WTC11 (cell line): Measurements from ENCODE around the gene PUM1. TPM values are rescaled to one million over a fixed set of nuclear protein-coding genes. Genes with fewer than 3 reads are reported as not detected.

Experiments used
- ATAC-seq: fragments of 200-7000 bp; cut with Tn5 transposase; 2 replicates; pipeline ENCODE4 v1.10.0; 2021; ENCODE audit warnings: mild to moderate bottlenecking, moderate library complexity
- CTCF ChIA-PET: fragments of 300-600 bp; sonication (Branson Sonifier 250); formaldehyde crosslinking; loops from one replicate; lab custom pipeline; 2021; ENCODE audit warnings: antibody characterized with exemption; lab: Charles Lee
- POLR2A ChIA-PET: fragments of 350-600 bp; sonication (Branson Sonifier 250); formaldehyde crosslinking; loops from one replicate; lab custom pipeline; 2021; ENCODE audit warnings: antibody characterized with exemption; lab: Charles Lee
- DNase-seq: peaks from one replicate; pipeline ENCODE4 v3.0.0; 2021; ENCODE audit warnings: low spot score
- H3K27ac Mint-ChIP-seq: 2 replicates; pipeline ENCODE4 v1.8.0; 2021; ENCODE audit warnings: mixed read lengths
- H3K27me3 Mint-ChIP-seq: 2 replicates; pipeline ENCODE4 v1.8.0; 2021; ENCODE audit warnings: low read depth, mild to moderate bottlenecking, moderate library complexity, mixed read lengths
- H3K36me3 Mint-ChIP-seq: 2 replicates; pipeline ENCODE4 v1.8.0; 2021; ENCODE audit warnings: mixed read lengths
- H3K4me1 Mint-ChIP-seq: 2 replicates; pipeline ENCODE4 v1.8.0; 2022; ENCODE audit warnings: mixed read lengths
- H3K4me3 Mint-ChIP-seq: 2 replicates; pipeline ENCODE4 v1.8.0; 2021; ENCODE audit warnings: mild to moderate bottlenecking, moderate library complexity, mixed read lengths
- H3K9me3 Mint-ChIP-seq: 2 replicates; pipeline ENCODE4 v1.8.0; 2021; ENCODE audit warnings: mixed read lengths
- AR ChIP-seq: fragments of 250-450 bp; sonication (Bioruptor Pico); IDR thresholded peaks from 2 replicates; pipeline ENCODE4 v1.9.0; 2021; ENCODE audit warnings: mild to moderate bottlenecking
- CBFB ChIP-seq: sonication (generic); formaldehyde crosslinking; IDR thresholded peaks from 2 replicates; pipeline ENCODE4 v1.8.1; 2022; ENCODE audit warnings: mild to moderate bottlenecking, low read depth, missing genetic modification reagents
- EMX1 ChIP-seq: fragments of 250-450 bp; sonication (Bioruptor Pico); IDR thresholded peaks from 2 replicates; pipeline ENCODE4 v1.8.0; 2021; ENCODE audit warnings: mild to moderate bottlenecking
- FOXP1 ChIP-seq: sonication (generic); formaldehyde crosslinking; IDR thresholded peaks from 2 replicates; pipeline ENCODE4 v1.8.0; 2022; ENCODE audit warnings: missing genetic modification reagents, mild to moderate bottlenecking, moderate library complexity, borderline replicate concordance
- GRHL2 ChIP-seq: fragments of 250-450 bp; sonication (Bioruptor Pico); IDR thresholded peaks from 2 replicates; pipeline ENCODE4 v1.8.0; 2022; ENCODE audit warnings: mild to moderate bottlenecking, moderate library complexity; ENCODE audit not compliant: insufficient replicate concordance, severe bottlenecking
- HMGA2 ChIP-seq: fragments of 250-450 bp; sonication (Bioruptor Pico); IDR thresholded peaks from 2 replicates; pipeline ENCODE4 v1.4.0; 2021; ENCODE audit warnings: mild to moderate bottlenecking, moderate library complexity
- JUN ChIP-seq: sonication (generic); formaldehyde crosslinking; IDR thresholded peaks from 2 replicates; pipeline ENCODE4 v1.8.0; 2023; ENCODE audit warnings: mild to moderate bottlenecking, missing genetic modification reagents
- NFE2L1 ChIP-seq: sonication (generic); formaldehyde crosslinking; IDR thresholded peaks from 2 replicates; pipeline ENCODE4 v1.8.1; 2023; ENCODE audit warnings: missing genetic modification reagents
- ZNF138 ChIP-seq: sonication (generic); formaldehyde crosslinking; conservative IDR thresholded peaks from 2 replicates; pipeline ENCODE4 v1.8.1; 2022; ENCODE audit warnings: mild to moderate bottlenecking, moderate library complexity, missing genetic modification reagents
- ZNF263 ChIP-seq: sonication (generic); formaldehyde crosslinking; IDR thresholded peaks from 2 replicates; pipeline ENCODE4 v1.8.1; 2022; ENCODE audit warnings: low read depth, mild to moderate bottlenecking, moderate library complexity, missing genetic modification reagents
- total RNA-seq: library from RNA; stranded (reverse); gene quantifications from 3 replicates; pipeline ENCODE4 v1.2.3, GENCODE V29; 2021
- TF ChIP-seq, protein P1 (sequence below): sonication (generic); formaldehyde crosslinking; IDR thresholded peaks from 2 replicates; pipeline ENCODE4 v1.8.0; 2023; ENCODE audit warnings: mild to moderate bottlenecking, missing genetic modification reagents
- TF ChIP-seq, protein P2 (sequence below): sonication (generic); formaldehyde crosslinking; IDR thresholded peaks from 2 replicates; pipeline ENCODE4 v1.8.0; 2023; ENCODE audit warnings: missing genetic modification reagents
- TF ChIP-seq, protein P3 (sequence below): sonication (generic); formaldehyde crosslinking; IDR thresholded peaks from 2 replicates; pipeline ENCODE4 v1.8.1; 2023; ENCODE audit warnings: mild to moderate bottlenecking, missing genetic modification reagents, borderline replicate concordance

PUM1 gene
- total RNA-seq, 1 experiment from 2014 or later, result 147 TPM

- ATAC-seq, result no peak
- TF ChIP-seq ZNF263 (CRISPR knock-in tag), result no peak
- Mint-ChIP-seq H3K4me3 (no peak overlapping the region), H3K27ac (peak overlapping the region; percentile 19; the same call in 1 of the 2 replicates), H3K4me1 (peaks cover 34% of the 10 kb centered on the region), H3K9me3 (no peaks in the 10 kb centered on the region), H3K36me3 (peaks cover 31% of the 10 kb centered on the region), H3K27me3 (no peaks in the 10 kb centered on the region)
- DNase-seq, result no peak
- POLR2A ChIA-PET, result no interaction called here
- CTCF ChIA-PET, result no interaction called here
Observed at GRCh38 chr1:31000301-31000700, 65.2 kb downstream of the PUM1 start.

- peak overlapping the region; percentile 69 for H3K27ac Mint-ChIP-seq
- CTCF ChIA-PET, result interaction anchor here (2.1 kb wide), 1 partner anchor 42 kb away, joined by 5 read pairs; no protein-coding TSS in a partner anchor
Observed at GRCh38 chr1:30998887-30999286, 66.6 kb downstream of the PUM1 start.

More at GRCh38 chr1:30998887-30999286, 66.6 kb downstream of the PUM1 start:
- peaks cover 37% of the 10 kb centered on the region for H3K4me1 Mint-ChIP-seq
- H3K27me3 Mint-ChIP-seq, result no peaks in the 10 kb centered on the region
- H3K4me3 Mint-ChIP-seq, result no peak overlapping the region
- POLR2A ChIA-PET, result no interaction called here
- H3K36me3 Mint-ChIP-seq, result peaks cover 26% of the 10 kb centered on the region
- TF ChIP-seq CBFB (CRISPR knock-in tag) (no peak), ZNF138 (CRISPR knock-in tag) (no peak), FOXP1 (no peak), GRHL2 (no peak), JUN (no peak), HMGA2 (CRISPR knock-in tag) (no peak), NFE2L1 (no peak), EMX1 (no peak), AR (CRISPR knock-in tag) (no peak)
- TF ChIP-seq, protein P1, sequence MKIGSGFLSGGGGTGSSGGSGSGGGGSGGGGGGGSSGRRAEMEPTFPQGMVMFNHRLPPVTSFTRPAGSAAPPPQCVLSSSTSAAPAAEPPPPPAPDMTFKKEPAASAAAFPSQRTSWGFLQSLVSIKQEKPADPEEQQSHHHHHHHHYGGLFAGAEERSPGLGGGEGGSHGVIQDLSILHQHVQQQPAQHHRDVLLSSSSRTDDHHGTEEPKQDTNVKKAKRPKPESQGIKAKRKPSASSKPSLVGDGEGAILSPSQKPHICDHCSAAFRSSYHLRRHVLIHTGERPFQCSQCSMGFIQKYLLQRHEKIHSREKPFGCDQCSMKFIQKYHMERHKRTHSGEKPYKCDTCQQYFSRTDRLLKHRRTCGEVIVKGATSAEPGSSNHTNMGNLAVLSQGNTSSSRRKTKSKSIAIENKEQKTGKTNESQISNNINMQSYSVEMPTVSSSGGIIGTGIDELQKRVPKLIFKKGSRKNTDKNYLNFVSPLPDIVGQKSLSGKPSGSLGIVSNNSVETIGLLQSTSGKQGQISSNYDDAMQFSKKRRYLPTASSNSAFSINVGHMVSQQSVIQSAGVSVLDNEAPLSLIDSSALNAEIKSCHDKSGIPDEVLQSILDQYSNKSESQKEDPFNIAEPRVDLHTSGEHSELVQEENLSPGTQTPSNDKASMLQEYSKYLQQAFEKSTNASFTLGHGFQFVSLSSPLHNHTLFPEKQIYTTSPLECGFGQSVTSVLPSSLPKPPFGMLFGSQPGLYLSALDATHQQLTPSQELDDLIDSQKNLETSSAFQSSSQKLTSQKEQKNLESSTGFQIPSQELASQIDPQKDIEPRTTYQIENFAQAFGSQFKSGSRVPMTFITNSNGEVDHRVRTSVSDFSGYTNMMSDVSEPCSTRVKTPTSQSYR (CRISPR knock-in tag), result no peak
- TF ChIP-seq, protein P2, sequence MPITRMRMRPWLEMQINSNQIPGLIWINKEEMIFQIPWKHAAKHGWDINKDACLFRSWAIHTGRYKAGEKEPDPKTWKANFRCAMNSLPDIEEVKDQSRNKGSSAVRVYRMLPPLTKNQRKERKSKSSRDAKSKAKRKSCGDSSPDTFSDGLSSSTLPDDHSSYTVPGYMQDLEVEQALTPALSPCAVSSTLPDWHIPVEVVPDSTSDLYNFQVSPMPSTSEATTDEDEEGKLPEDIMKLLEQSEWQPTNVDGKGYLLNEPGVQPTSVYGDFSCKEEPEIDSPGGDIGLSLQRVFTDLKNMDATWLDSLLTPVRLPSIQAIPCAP, result no peak
- TF ChIP-seq, protein P3, sequence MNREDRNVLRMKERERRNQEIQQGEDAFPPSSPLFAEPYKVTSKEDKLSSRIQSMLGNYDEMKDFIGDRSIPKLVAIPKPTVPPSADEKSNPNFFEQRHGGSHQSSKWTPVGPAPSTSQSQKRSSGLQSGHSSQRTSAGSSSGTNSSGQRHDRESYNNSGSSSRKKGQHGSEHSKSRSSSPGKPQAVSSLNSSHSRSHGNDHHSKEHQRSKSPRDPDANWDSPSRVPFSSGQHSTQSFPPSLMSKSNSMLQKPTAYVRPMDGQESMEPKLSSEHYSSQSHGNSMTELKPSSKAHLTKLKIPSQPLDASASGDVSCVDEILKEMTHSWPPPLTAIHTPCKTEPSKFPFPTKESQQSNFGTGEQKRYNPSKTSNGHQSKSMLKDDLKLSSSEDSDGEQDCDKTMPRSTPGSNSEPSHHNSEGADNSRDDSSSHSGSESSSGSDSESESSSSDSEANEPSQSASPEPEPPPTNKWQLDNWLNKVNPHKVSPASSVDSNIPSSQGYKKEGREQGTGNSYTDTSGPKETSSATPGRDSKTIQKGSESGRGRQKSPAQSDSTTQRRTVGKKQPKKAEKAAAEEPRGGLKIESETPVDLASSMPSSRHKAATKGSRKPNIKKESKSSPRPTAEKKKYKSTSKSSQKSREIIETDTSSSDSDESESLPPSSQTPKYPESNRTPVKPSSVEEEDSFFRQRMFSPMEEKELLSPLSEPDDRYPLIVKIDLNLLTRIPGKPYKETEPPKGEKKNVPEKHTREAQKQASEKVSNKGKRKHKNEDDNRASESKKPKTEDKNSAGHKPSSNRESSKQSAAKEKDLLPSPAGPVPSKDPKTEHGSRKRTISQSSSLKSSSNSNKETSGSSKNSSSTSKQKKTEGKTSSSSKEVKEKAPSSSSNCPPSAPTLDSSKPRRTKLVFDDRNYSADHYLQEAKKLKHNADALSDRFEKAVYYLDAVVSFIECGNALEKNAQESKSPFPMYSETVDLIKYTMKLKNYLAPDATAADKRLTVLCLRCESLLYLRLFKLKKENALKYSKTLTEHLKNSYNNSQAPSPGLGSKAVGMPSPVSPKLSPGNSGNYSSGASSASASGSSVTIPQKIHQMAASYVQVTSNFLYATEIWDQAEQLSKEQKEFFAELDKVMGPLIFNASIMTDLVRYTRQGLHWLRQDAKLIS, result no peak
- no peak for ATAC-seq
- DNase-seq, result no peak
- H3K9me3 Mint-ChIP-seq, result no peaks in the 10 kb centered on the region
